GM12874 (cell line): Measurements from ENCODE around the gene ZNF777.

Experiments used
- CTCF ChIP-seq: IDR thresholded peaks from 2 replicates; pipeline ENCODE4 v1.5.1; 2011; ENCODE audit warnings: low read depth, mild to moderate bottlenecking, control low read depth, low read length, moderate library complexity; ENCODE audit not compliant: insufficient read depth

Gene ZNF777

GRCh38 chr7:149448961-149449360 lies 11.9 kb downstream of the ZNF777 start:
- no peak for TF ChIP-seq CTCF

GRCh38 chr7:149444287-149444686 lies 16.6 kb downstream of the ZNF777 start:
- TF ChIP-seq CTCF = no peak

GRCh38 chr7:149443523-149443922 lies 17.3 kb downstream of the ZNF777 start:
- TF ChIP-seq CTCF = no peak

GRCh38 chr7:149442924-149443323 lies 17.9 kb downstream of the ZNF777 start:
- no peak for TF ChIP-seq CTCF

- TF ChIP-seq CTCF = no peak
Observed at GRCh38 chr7:149440222-149440621, 20.6 kb downstream of the ZNF777 start.

GRCh38 chr7:149436358-149436757 lies 24.5 kb downstream of the ZNF777 start:
- no peak for TF ChIP-seq CTCF

- TF ChIP-seq CTCF = no peak
Observed at GRCh38 chr7:149433124-149433523, 27.7 kb downstream of the ZNF777 start.
